H1 (cell line): Measurements from ENCODE around the gene CNTN3.

ENCODE experiments used
- CHD2 ChIP-seq: IDR thresholded peaks from 2 replicates; pipeline ENCODE4 v1.6.1; 2012; ENCODE audit warnings: low read length, improper control_type of control experiment
- CTCF ChIP-seq, 3 experiments: IDR thresholded peaks; 1 replicate in 2 of 3; 2 replicates in 1 of 3; pipeline versions ENCODE4 v1.5.1 to v1.6.1; 2011; ENCODE audit warnings: low read length in 3 of 3, mild to moderate bottlenecking in 3 of 3, inconsistent platforms in 2 of 3, low read depth in 1 of 3, moderate library complexity in 1 of 3; ENCODE audit not compliant: insufficient read depth in 1 of 3; ENCODE audit errors: control extremely low read depth in 1 of 3
- EP300 ChIP-seq, 2 experiments: IDR thresholded peaks; 1 replicate in 1 of 2; 2 replicates in 1 of 2; pipeline ENCODE4 v1.6.1; 2011 to 2012; ENCODE audit warnings: low read depth in 2 of 2, low read length in 2 of 2, mild to moderate bottlenecking in 2 of 2, borderline replicate concordance in 1 of 2, inconsistent platforms in 1 of 2, moderate library complexity in 1 of 2
- EZH2 ChIP-seq: fragments of 200-600 bp; sonication (generic); IDR thresholded peaks from 2 replicates; pipeline ENCODE4 v1.7.1; 2012; ENCODE audit warnings: low read depth, mild to moderate bottlenecking, moderate library complexity, low read length, inconsistent platforms; ENCODE audit not compliant: severe bottlenecking
- GABPA ChIP-seq: IDR thresholded peaks from 2 replicates; pipeline ENCODE4 v1.6.1; 2011; ENCODE audit warnings: mild to moderate bottlenecking, low read length, moderate library complexity, borderline replicate concordance; ENCODE audit not compliant: insufficient read depth
- HDAC6 ChIP-seq: IDR thresholded peaks from one replicate; pipeline ENCODE4 v1.7.1; 2012; ENCODE audit warnings: low read depth, mild to moderate bottlenecking, inconsistent platforms, low read length, moderate library complexity
- JUND ChIP-seq: IDR thresholded peaks from 2 replicates; pipeline ENCODE4 v1.6.1; 2011; ENCODE audit warnings: mild to moderate bottlenecking, improper control_type of control experiment, low read length
- KDM4A ChIP-seq: IDR thresholded peaks from one replicate; pipeline ENCODE4 v1.7.1; 2012; ENCODE audit warnings: low read depth, mild to moderate bottlenecking, moderate library complexity, low read length, inconsistent platforms; ENCODE audit not compliant: severe bottlenecking
- RAD21 ChIP-seq, 2 experiments: IDR thresholded peaks in 1 of 2; conservative IDR thresholded peaks in 1 of 2; 2 replicates each; pipeline ENCODE4 v1.6.1; 2011; ENCODE audit warnings: low read depth in 2 of 2, low read length in 2 of 2, improper control_type of control experiment in 1 of 2, inconsistent platforms in 1 of 2, mild to moderate bottlenecking in 1 of 2, moderate library complexity in 1 of 2
- RFX5 ChIP-seq: IDR thresholded peaks from 2 replicates; pipeline ENCODE4 v1.6.1; 2011; ENCODE audit warnings: low read depth, low read length, improper control_type of control experiment, borderline replicate concordance
- TAF1 ChIP-seq: IDR thresholded peaks from 2 replicates; pipeline ENCODE4 v1.6.1; 2011; ENCODE audit warnings: mild to moderate bottlenecking, low read depth, low read length
- TCF12 ChIP-seq: IDR thresholded peaks from 2 replicates; pipeline ENCODE4 v1.6.1; 2011; ENCODE audit warnings: low read depth, mild to moderate bottlenecking, low read length
- USF2 ChIP-seq: IDR thresholded peaks from 2 replicates; pipeline ENCODE4 v1.6.1; 2011; ENCODE audit warnings: low read length, improper control_type of control experiment
- ZNF274 ChIP-seq: IDR thresholded peaks from 2 replicates; pipeline ENCODE4 v1.7.0; 2012; ENCODE audit warnings: low read length, borderline replicate concordance; ENCODE audit errors: extremely low read depth

- TF ChIP-seq ZNF274: no peak
- TF ChIP-seq GABPA: no peak
- no peak for TF ChIP-seq USF2
- no peak for TF ChIP-seq EP300 (IDR thresholded peaks at IDR 0.05; ENCODE audit: borderline replicate concordance in 1 of 2, low read depth in 2 of 2, low read length in 2 of 2)
- no peak for TF ChIP-seq CHD2
- no peak for TF ChIP-seq TCF12
- no peak for TF ChIP-seq CTCF (IDR thresholded peaks at IDR 0.05; ENCODE audit: control extremely low read depth in 1 of 3, insufficient read depth in 1 of 3, low read depth in 1 of 3, low read length in 3 of 3)
- no peak for TF ChIP-seq EZH2
- TF ChIP-seq HDAC6: no peak
- TF ChIP-seq RAD21 (IDR thresholded peaks at IDR 0.05 in 1 of 2, conservative IDR thresholded peaks at IDR 0.05 in 1 of 2; ENCODE audit: low read depth in 2 of 2, low read length in 2 of 2): no peak
- TF ChIP-seq RFX5: no peak
- TF ChIP-seq KDM4A: no peak
- TF ChIP-seq TAF1: no peak
- TF ChIP-seq JUND: no peak
Measured at GRCh38 chr3:74575857-74576256, 38.6 kb downstream of the CNTN3 start.
